ENCODE results near the gene NECTIN4.
A peak's percentile ranks its signal among the peaks of the same experiment; 100 is the strongest.
"Not testable (repeated sequence)": the region's sequence is repeated elsewhere in the genome, so short reads cannot be mapped to it uniquely, and the experiment has no call there.

The NECTIN4 gene

DNA sequence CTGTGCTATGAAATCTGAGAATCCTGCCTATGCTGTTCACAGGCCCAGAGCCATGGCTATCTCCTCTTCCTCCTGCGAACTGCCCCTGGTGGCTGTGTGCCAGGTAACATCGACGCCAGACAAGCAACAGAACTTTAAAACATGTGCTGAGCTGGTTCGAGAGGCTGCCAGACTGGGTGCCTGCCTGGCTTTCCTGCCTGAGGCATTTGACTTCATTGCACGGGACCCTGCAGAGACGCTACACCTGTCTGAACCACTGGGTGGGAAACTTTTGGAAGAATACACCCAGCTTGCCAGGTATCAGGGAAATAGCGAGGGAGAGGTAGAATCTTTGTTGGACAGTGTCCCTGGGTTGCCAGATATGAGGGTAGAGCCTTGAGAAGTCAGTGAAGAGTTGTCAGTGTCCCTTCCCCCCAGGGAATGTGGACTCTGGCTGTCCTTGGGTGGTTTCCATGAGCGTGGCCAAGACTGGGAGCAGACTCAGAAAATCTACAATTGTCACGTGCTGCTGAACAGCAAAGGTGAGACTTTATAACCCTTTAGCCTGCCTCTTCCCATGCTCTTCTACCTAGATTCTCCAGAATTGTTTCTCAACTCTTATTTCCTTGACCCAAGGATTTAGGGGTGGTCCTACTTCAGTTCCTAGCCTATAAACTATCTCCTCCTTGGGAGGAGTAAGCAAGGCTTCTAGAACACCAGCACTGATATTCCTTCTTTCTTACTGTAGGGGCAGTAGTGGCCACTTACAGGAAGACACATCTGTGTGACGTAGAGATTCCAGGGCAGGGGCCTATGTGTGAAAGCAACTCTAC lies 29.9 kb upstream of the NECTIN4 start:
- Mint-ChIP-seq H3K27me3 (no peaks in the 10 kb centered on the region), H3K27ac (peak overlapping the region; percentile 97), H3K9me3 (no peaks in the 10 kb centered on the region), H3K36me3 (peaks cover 50% of the 10 kb centered on the region), H3K4me1 (peaks cover 57% of the 10 kb centered on the region), H3K4me3 (peak overlapping the region; percentile 89)
- peak; percentile 73 for DNase-seq
- CTCF ChIA-PET, result interaction anchor here (0.9 to 1.0 kb wide), 4 partner anchors 8 to 22 kb away, joined by 3 to 4 read pairs (median 4); partner anchors contain the start of gene DEDD

DNA sequence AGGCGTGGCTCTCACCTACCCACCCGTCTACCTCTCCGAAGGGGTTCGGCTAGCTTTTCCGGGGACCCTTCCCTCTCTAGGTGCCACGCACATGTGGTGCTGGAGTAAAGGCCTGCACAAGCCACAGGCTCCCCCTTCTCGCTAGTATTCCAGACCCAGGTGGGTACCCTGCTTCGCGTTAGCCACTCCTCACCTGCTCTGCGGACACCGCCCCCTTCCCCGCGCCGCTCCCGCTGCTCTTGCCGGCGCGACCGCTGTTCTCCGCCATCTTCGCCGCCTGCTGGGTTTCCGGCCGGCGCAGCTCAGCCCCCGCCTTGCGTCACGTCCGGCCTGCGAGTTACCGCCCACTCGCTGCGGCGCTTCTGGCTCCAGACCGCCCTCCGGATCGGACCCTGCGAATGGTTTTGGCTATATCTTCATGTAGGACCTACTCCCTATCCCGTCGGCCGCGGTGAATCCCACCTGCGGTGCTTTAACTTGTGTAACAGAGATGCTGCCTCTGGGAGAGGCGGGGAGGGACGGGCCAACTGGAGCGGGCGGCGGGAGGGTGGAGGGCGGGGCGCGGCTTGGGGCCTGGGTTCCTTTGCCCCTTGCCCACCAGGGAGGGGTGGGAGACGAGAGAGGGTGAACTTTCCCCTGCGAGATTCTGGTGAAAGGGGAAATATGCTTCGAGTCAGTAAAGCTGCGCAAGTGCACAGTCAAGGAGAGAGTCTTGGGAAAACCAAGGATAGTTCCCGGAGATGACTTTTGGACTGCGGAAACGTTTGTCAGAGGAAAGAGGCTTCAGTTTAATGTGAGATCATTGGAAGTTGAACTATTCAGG lies 28.6 kb upstream of the NECTIN4 start, which contains the start of the genes NIT1 and PFDN2:
NIT1 (plus strand) TSS at position 347 of the 823 bp plus-strand sequence; CDS start at position 419, 72 bp downstream.
PFDN2 (minus strand) TSS at position 279 of the 823 bp plus-strand sequence; CDS start at position 268, 11 bp downstream.
- no peaks in the 10 kb centered on the region for H3K27me3 Mint-ChIP-seq
- peaks cover 70% of the 10 kb centered on the region for H3K4me1 Mint-ChIP-seq
- CTCF ChIA-PET, result interaction anchor here (0.8 to 1.5 kb wide), 7 partner anchors 15 to 48 kb away, joined by 3 to 4 read pairs (median 3); partner anchors contain the start of genes DEDD and KLHDC9
- H3K9me3 Mint-ChIP-seq, result no peaks in the 10 kb centered on the region
- H3K27ac Mint-ChIP-seq, result peak within 1 kb of the TSS; percentile 97
- peak within 1 kb of the TSS; percentile 89 for H3K4me3 Mint-ChIP-seq
- peak; percentile 92 for DNase-seq
- peaks cover 49% of the 10 kb centered on the region for H3K36me3 Mint-ChIP-seq

DNA sequence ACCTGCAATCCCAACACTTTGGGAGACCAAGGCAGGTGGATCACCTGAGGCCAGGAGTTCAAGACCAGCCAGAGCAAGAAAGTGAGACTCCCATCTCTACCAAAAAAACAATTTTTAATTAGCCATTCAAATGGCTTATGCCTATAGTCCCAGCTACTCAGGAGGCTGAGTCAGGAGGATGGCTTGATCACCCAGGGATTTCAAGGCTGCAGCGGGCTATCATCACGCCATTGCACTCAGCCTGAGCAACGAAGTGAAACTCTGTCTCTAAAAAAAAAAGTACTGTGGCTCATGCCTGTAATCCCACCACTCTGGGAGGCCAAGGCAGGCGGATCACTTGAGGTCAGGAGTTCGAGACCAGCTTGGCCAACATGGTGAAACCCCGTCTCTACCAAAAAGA lies 26.6 kb upstream of the NECTIN4 start:
- Mint-ChIP-seq H3K4me3 (peak overlapping the region; percentile 89), H3K27ac (peak overlapping the region; percentile 97), H3K36me3 (peaks cover 38% of the 10 kb centered on the region), H3K4me1 (peaks cover 73% of the 10 kb centered on the region)
- DNase-seq, H3K27me3 Mint-ChIP-seq, H3K9me3 Mint-ChIP-seq: not testable (repeated sequence)
- CTCF ChIA-PET, result interaction anchor here (1.0 to 1.4 kb wide), 2 partner anchors 15 to 18 kb away, joined by 3 to 4 read pairs; no protein-coding TSS in a partner anchor

DNA sequence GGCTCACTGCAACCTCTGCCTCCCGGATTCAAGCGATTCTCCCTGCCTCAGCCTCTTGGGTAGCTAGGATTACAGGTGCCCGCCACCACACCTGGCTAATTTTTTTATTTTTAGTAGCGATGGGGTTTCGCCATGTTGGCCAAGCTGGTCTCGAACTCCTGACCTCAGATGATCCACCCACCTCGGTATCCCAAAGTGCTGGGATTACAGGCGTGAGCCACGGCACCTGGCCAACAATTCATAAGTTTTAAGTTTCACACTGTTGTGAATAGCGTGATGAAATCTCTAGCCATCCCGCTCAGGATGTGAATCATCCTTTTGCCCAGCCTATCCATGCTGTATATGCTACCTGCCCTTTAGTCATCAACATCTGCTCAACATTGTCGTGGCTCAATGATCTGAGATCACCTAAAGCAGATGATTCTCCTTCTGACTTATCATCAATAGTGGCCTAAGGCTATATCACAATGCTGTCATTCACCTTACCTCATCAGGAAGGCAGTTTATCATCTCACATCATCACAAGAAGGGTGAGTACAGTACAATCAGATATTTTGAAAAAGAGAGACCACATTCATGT lies 25.9 kb upstream of the NECTIN4 start:
- DNase-seq, result no peak
- Mint-ChIP-seq H3K9me3 (no peaks in the 10 kb centered on the region), H3K27me3 (no peaks in the 10 kb centered on the region), H3K4me3 (no peak overlapping the region), H3K36me3 (peaks cover 32% of the 10 kb centered on the region), H3K27ac (peak overlapping the region; percentile 97), H3K4me1 (peaks cover 70% of the 10 kb centered on the region)
- CTCF ChIA-PET, result no interaction called here

DNA sequence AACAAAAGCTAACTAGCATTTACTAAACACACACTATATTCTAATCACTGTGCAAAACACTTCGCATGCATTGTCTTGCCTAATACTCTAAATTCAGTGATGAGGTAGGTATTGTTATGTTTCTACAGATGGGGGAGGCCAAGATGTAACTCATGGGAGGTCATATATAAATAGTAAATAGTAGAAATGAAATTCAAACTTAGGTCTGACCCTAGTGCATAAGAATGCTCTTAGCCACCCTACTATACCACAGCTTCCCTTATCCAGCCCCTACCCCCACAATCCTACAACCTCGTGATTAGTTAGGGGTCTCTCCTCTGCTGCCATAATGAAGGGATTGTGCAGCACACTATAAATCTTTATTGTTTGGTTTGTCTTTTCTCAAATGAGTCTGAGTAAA lies 25.2 kb upstream of the NECTIN4 start:
- Mint-ChIP-seq H3K4me3 (no peak overlapping the region), H3K27ac (no peak overlapping the region), H3K27me3 (no peaks in the 10 kb centered on the region), H3K36me3 (peaks cover 27% of the 10 kb centered on the region), H3K9me3 (no peaks in the 10 kb centered on the region), H3K4me1 (peaks cover 63% of the 10 kb centered on the region)
- no peak for DNase-seq
- CTCF ChIA-PET, result no interaction called here

DNA sequence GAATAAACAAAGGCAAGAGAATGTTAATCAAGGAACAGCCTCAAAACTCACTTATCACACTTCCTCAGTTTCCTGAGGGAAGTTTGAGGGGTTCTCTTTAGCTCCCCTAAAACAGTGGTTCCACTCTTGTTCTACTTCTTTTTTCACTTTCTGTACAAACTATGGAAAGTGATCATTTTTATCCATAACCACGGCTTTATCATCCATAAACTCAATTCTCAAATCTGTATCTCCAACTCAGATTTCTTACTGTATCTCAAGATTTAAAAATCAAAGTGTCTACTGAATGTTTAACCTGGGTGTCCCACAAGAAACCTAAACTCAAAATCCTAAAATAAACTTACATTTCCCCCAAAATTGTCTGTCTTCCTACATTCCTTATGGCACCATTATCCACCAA lies 24.6 kb upstream of the NECTIN4 start:
- H3K36me3 Mint-ChIP-seq, result peaks cover 27% of the 10 kb centered on the region
- CTCF ChIA-PET, result no interaction called here
- H3K27me3 Mint-ChIP-seq, result no peaks in the 10 kb centered on the region
- H3K27ac Mint-ChIP-seq, result no peak overlapping the region
- H3K9me3 Mint-ChIP-seq, result no peaks in the 10 kb centered on the region
- DNase-seq, result no peak
- peaks cover 57% of the 10 kb centered on the region for H3K4me1 Mint-ChIP-seq
- no peak overlapping the region for H3K4me3 Mint-ChIP-seq

DNA sequence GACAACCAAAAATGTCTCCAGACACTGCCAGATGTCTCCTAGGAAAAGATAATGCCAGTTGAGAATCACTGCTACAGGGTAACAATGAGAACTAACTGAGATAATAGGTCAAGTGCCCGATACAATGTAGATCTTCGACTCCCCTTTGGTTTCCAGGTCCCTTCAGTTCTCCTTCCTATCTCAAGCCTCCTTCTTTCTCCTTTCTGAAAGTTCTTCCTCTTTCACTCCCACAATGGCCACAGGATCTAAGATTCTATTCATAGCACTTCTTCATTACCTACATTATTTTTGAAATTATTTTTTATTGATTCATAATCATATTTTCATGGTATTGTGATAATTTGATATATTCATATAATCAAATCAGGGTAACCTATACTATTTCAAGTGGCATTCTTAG lies 22.2 kb upstream of the NECTIN4 start:
- Mint-ChIP-seq H3K9me3 (no peaks in the 10 kb centered on the region), H3K27me3 (no peaks in the 10 kb centered on the region), H3K27ac (no peak overlapping the region), H3K4me1 (peaks cover 40% of the 10 kb centered on the region), H3K4me3 (no peak overlapping the region), H3K36me3 (peaks cover 30% of the 10 kb centered on the region)
- DNase-seq, result no peak
- CTCF ChIA-PET, result interaction anchor here (2.0 kb wide), 1 partner anchor 14 kb away, joined by 7 read pairs; the partner anchor contains the start of gene KLHDC9

DNA sequence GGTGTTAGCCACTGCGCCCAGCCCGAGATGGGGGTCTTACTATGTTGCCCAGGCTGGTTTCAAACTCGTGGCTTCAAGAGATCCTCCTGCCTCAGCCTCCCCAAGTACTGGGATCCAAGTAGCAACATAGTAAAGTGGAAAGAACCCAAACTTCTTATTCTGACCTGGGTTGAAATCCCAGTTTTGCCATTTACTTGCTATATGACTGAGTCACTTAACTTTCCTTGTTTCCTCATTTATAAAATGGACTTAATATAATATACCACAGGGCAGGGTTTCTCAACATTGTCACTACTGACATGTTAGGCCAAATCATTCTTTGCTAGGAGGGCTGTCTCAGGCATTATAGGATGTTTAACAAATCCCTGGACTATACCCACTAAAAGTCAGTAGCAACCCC lies 21.8 kb upstream of the NECTIN4 start:
- no peak overlapping the region for H3K4me3 Mint-ChIP-seq
- no peaks in the 10 kb centered on the region for H3K9me3 Mint-ChIP-seq
- H3K27me3 Mint-ChIP-seq, result no peaks in the 10 kb centered on the region
- H3K4me1 Mint-ChIP-seq, result peaks cover 36% of the 10 kb centered on the region
- H3K27ac Mint-ChIP-seq, result no peak overlapping the region
- no peak for DNase-seq
- peaks cover 31% of the 10 kb centered on the region for H3K36me3 Mint-ChIP-seq
- CTCF ChIA-PET, result interaction anchor here (2.0 kb wide), 1 partner anchor 13 kb away, joined by 7 read pairs; the partner anchor contains the start of gene KLHDC9

DNA sequence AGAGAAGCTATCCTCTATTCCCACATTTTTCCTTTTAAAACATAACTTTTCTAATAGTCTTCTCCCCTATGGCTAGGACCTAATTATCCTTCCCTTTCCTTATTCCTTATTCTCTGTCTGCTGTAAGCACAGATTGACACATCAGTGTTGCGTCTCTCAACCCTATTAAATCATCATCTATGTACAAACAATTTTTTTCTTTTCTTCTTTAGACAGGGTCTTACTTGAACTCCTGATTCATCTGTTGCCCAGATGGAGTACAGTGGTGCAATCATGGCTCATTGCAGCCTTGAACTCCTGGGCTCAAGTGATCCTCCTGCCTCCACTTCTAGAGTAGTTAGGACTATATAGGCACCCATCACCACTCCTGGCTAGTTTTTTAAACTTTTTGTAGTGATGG lies 17.1 kb upstream of the NECTIN4 start:
- DNase-seq, result no peak
- Mint-ChIP-seq H3K27ac (no peak overlapping the region), H3K36me3 (peaks cover 24% of the 10 kb centered on the region), H3K4me3 (no peak overlapping the region), H3K9me3 (no peaks in the 10 kb centered on the region), H3K27me3 (no peaks in the 10 kb centered on the region), H3K4me1 (peaks cover 3% of the 10 kb centered on the region)
- CTCF ChIA-PET, result interaction anchor here (0.6 kb wide), 1 partner anchor 146 kb away, joined by 4 read pairs; no protein-coding TSS in a partner anchor

DNA sequence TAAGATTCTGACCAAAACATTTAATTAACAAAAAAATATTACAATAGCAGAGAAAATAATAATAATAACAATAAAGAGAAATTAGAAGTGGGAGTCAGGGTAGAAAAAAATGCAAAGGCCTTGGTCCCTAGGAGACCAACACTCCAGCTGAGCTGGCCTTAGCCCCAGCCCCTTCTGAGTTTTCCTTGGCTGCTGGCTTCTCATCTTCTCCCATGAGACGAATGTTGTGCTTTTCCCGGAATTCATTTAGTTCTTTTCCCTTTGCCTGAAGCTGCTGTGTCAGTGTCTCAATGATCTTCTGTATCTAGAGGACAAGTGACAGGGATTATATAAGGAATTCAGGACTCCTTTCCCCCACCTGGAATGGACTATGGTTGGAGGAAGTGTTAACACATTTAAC lies 11.2 kb upstream of the NECTIN4 start:
- CTCF ChIA-PET, result interaction anchor here (1.6 to 9.6 kb wide), 4 partner anchors 29 to 105 kb away, joined by 4 to 196 read pairs (median 42); partner anchors contain the start of gene ARHGAP30
- Mint-ChIP-seq H3K4me1 (peaks cover 27% of the 10 kb centered on the region), H3K27me3 (peaks cover 25% of the 10 kb centered on the region), H3K27ac (no peak overlapping the region), H3K4me3 (no peak overlapping the region), H3K36me3 (peaks cover 25% of the 10 kb centered on the region), H3K9me3 (no peaks in the 10 kb centered on the region)
- no peak for DNase-seq

DNA sequence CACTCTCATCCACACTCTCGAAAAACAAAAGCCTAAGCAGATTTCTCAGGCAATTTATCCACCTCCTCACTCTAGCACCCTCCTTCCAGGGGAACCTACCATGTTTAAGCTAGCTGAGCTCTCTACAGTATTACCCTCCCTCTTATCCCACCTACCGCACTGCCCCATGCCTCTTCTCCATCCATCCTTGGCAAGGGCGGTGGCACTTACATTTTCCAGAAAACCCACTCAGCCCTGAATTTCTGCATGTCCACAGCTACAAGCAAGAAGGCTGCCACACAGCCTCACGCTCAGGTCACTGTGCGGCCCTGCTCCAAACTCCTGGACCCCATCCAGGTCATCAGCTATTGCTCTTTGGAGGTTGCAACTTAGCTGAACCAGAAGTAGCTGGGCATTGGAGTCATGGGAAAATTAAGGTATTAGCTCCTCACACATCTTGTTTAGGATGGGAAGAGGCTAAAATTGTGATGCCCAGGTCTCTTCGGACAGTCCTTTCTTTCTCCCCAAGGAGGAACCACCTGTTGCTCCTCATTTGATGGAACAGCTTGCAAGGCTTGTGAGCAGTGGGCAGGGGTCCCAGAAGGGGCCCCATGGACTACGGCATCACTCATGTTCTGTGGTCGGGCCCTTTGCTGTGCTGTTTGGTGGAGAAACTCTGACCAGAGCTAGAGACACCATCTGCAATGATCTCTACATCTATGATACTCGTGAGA lies 9.9 kb upstream of the NECTIN4 start:
- peaks cover 23% of the 10 kb centered on the region for H3K4me1 Mint-ChIP-seq
- H3K36me3 Mint-ChIP-seq, result peaks cover 23% of the 10 kb centered on the region
- no peaks in the 10 kb centered on the region for H3K9me3 Mint-ChIP-seq
- peaks cover 38% of the 10 kb centered on the region for H3K27me3 Mint-ChIP-seq
- no peak for DNase-seq
- H3K4me3 Mint-ChIP-seq, result peak overlapping the region; percentile 81
- H3K27ac Mint-ChIP-seq, result no peak overlapping the region
- CTCF ChIA-PET, result interaction anchor here (1.0 to 9.6 kb wide), 11 partner anchors 10 to 147 kb away, joined by 3 to 196 read pairs (median 6); partner anchors contain the start of genes ARHGAP30, NECTIN4, NIT1 and PFDN2

DNA sequence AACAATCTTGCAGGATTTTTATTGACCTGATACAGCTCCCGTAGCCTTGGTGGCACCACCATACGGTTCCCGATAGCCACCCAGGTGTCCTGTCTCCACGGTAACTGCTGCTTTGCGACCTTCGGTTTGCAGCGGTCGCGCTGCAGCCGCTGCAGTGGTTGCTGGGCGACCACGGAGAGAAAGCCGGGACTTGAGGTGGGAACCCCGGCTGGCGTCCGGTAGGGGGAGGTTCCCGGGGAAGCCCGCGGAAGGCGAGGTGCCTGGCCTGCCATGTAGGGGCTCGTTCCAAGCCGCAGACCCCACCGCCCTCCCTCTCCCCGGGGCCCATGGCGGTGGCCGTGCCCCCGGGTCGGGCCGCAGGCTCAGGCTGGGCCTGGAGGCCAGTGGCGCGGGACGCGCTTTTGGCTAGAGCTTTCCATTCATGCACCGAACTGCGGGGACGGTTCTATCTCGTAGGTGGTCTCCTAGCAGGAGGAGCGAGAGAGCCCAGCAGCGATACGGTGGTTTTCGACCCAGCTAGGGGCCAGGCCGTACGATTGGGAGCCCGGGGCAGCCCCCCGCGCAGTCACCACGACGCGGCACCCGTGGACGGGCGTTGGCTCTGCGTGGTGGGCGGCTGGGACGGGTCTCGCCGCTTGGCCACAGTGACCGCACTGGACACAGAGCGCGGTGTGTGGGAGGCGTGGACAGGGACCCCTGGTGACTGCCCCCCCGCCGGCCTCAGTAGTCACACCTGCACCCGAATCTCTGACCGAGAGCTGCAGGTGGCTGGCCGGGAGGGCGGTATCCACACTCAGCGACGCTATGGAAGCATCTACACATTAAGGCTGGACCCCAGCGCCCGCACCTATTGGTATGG lies 9.1 kb upstream of the NECTIN4 start, which contains the start of gene KLHDC9:
KLHDC9 (plus strand) TSS at position 152 of the 859 bp plus-strand sequence; CDS start at position 327, 175 bp downstream.
- peak; percentile 85 for DNase-seq
- peaks cover 23% of the 10 kb centered on the region for H3K36me3 Mint-ChIP-seq
- peaks cover 26% of the 10 kb centered on the region for H3K4me1 Mint-ChIP-seq
- peak within 1 kb of the TSS; percentile 89 for H3K27ac Mint-ChIP-seq
- CTCF ChIA-PET, result interaction anchor here (0.6 to 9.6 kb wide), 28 partner anchors 9 to 728 kb away, joined by 3 to 196 read pairs (median 6); partner anchors contain the start of genes ARHGAP30, NECTIN4, NIT1 and PFDN2
- H3K9me3 Mint-ChIP-seq, result no peaks in the 10 kb centered on the region
- H3K4me3 Mint-ChIP-seq, result peak within 1 kb of the TSS; percentile 81
- H3K27me3 Mint-ChIP-seq, result peaks cover 41% of the 10 kb centered on the region

Measured in activated naive CD4-positive, alpha-beta T cell treated with anti-CD3 and anti-CD28 coated beads, Interleukin-2, amount 10 ng/mL, durations not matched to agents 7 days and 5 days (primary cell).